NT2/D1 (cell line): ENCODE data around the gene NFIX.

Experiments
- YY1 ChIP-seq: IDR thresholded peaks from 2 replicates; pipeline ENCODE4 v1.6.1; 2011; ENCODE audit not compliant: insufficient read length, insufficient read depth
- ZNF274 ChIP-seq: IDR thresholded peaks from 2 replicates; pipeline ENCODE4 v1.6.1; 2011; ENCODE audit warnings: mild to moderate bottlenecking, low read depth, low read length

DNA sequence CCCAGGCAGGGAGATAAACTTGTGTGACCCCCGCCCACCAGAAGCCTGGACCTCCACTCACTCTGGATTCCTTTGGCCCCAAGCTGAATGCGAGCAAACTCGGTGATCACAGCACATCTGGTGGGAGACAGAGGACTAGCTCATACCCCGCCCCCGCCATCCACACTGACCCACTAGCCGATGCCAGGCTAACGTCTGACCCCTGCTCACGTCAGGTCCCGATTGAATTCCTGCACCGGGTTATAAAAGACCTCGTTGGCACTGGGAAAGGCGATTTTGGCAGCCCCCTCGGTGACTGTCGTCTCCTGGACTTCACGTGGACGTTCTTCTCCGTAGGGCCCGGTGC is 120.6 kb downstream of the NFIX start:
- no peak for TF ChIP-seq YY1
- no peak for TF ChIP-seq ZNF274
